Stimulated activated CD8-positive, alpha-beta memory T cell treated with anti-CD3 and anti-CD28 coated beads, Interleukin-12 subunit alpha, Interleukin-12 subunit beta, amount 100 ng/mL, for 4 hours (primary cell): ENCODE results near the gene TEX11.
"Not testable (repeated sequence)": the region's sequence is repeated elsewhere in the genome, so short reads cannot be mapped to it uniquely, and the experiment has no call there.

Source experiments
- DNase-seq: peaks from one replicate; pipeline ENCODE4 v3.0.0-alpha.2; 2020; ENCODE audit warnings: low read depth

Gene TEX11

DNA sequence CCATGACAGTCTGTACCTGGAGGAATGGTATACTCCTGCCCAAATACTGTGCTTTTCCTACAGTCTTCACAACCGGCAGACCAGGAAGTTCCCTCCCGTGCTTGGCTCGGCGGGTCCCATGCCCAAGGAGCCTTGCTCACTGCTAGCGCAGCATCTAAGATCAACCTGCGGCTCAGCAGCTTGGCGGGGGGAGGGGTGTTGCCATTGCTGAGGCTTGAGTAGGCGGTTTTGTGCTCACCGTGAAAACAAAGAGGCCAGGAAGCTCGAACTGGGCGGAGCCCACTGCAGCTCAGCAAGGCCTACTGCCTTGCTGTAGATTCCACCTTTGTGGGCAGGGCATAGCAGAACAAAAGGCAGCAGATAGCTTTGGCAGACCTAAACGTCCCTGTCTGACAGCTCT is 152.7 kb downstream of the TEX11 start:
- peak; percentile 4 for DNase-seq

DNA sequence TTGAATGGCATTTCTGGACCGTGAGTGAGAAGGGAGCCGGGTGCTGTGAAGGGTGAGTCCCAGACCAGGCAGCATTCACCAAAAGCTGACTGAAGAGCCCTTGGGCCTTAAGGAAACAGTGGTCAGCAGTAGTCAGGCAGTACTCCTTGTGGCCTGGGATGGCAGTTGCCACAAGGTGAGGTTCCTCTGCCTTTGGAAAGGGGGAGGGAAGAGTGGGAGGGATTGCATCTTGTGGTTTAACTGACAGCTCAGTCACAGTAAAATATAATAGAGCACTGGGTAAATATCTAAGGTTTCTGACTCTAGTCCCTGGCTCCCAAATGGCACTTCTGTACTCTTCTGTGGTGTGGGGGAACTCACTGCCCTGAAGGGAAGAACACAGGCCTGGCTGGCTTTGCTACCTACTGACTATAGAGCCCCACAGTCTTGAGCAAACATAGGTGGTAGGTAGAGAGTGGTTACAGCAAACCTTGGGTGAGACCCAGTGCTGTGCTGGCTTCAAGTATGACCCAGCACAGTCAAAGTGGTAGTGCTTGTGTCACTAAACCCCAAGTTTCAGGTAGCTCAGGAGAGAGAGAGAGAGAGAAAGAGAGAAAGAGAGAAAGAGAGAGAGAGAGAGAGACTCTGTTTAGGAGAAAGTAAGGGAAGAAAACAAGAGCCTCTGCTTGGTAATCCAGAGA is 154.2 kb downstream of the TEX11 start:
- DNase-seq: no peak

DNA sequence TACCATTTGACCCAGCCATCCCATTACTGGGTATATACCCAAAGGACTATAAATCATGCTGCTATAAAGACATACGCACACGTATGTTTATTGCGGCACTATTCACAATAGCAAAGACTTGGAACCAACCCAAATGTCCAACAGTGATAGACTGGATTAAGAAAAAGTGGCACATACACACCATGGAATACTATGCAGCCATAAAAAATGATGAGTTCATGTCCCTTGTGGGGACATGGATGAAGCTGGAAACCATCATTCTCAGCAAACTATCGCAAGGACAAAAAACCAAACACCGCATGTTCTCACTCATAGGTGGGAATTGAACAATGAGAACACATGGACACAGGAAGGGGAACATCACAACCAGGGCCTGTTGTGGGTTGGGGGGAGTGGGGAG is 174.7 kb downstream of the TEX11 start:
- DNase-seq: not testable (repeated sequence)

DNA sequence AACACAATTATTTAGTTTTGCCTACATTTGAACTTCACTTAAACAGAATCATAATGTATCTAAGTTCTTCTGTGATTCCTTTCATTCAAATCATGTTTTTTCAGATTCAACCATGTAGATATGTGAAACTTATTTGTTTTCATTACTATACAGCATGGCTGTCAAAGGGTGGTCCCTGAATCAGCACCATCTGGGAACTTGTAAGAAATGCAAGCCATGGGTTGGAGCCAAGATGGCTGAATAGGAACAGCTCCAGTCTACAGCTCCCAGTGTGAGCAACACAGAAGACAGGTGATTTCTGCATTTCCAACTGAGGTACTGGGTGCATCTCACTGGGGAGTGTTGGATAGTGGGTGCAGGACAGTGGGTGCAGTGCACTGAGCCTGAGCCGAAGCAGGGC is 180.6 kb downstream of the TEX11 start:
- not testable (repeated sequence) for DNase-seq

DNA sequence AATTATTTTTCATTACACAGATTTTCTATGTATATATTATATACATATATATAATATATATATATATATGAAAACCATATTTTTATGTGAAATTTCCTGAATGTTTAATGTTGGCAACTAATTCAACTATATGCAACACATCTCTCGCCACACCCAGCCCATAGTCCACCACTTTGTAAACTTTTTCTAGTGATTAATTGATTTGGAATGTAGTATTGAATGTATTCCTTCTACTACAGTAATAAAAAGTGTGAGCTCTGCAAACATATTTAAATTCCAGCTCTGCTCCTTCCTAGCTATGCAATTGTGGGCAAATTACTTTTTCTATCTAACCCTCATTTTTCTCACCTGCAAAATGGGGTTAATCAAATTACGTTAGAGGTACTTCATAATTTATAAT is 187.8 kb downstream of the TEX11 start:
- no peak for DNase-seq

DNA sequence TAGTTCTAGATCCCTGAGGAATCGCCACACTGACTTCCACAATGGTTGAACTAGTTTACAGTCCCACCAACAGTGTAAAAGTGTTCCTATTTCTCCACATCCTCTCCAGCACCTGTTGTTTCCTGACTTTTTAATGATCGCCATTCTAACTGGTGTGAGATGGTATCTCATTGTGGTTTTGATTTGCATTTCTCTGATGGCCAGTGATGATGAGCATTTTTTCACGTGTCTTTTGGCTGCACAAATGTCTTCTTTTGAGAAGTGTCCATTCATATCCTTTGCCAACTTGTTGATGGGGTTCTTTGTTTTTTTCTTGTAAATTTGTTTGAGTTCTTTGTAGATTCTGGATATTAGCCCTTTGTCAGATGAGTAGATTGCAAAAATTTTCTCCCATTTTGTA is 197.2 kb downstream of the TEX11 start:
- not testable (repeated sequence) for DNase-seq

DNA sequence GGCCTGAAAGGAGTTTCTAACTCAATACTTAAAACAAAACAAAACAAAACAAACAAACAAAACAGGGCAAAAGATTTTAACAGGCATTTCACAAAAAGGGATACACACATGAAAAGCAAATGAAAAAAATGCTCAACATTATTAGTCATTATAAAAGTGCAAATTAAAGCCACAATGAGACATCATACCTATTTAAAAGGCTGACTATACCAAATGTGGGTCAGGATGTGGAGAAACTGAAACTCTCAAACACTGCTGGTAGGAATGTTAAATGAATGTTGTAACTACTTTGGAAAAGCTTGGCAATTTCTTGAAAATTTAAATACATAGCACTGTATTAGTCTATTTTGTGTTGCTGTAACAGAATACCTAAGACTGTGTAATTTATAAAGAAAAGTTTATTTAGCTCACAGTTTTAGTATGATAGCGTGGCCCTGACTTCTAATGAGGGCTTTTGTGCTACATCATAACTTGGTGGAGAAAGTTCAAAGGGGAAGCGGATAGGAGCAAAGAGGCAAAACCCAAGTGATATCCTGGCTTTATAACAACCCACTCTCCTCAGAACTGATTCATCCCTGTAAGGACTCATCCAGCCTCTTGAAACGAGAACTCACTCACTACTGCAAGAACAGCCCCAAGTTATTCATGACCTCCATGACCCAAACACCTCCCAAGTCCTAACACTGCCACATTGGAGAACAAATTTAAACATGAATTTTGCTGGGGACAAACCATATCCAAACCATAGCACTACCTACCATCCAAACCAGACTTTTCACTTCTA is 214.0 kb downstream of the TEX11 start:
- no peak for DNase-seq

DNA sequence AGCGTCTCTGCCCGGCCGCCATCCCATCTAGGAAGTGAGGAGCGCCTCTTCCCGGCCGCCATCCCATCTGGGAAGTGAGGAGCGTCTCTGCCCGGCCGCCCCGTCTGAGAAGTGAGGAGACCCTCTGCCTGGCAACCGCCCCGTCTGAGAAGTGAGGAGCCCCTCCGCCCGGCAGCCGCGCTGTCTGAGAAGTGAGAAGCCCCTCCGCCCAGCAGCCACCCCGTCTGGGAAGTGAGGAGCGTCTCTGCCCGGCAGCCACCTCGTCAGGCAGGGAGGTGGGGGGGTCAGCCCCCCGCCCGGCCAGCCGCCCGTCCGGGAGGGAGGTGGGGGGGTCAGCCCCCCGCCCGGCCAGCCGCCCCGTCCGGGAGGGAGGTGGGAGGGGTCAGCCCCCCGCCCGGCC is 229.1 kb downstream of the TEX11 start:
- DNase-seq: not testable (repeated sequence)

DNA sequence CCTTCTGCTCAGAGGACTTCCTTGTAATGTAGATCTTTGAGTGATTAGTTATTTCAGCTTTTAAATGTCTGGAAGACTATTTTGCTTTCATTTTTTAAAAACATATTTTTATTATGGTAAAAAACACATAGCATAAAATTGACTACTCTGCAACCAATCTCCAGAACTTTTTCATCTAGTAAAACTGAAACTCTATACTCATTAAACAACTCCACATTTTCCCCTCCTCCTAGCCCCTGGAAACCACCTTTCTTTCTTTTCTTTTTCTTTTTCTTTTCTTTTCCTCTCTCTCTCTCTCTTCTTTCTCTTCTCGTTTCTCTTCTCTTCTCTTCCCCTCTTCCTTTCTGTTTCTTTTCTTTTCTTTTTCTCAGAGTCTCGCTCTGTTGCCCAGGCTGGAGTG is 233.2 kb downstream of the TEX11 start:
- no peak for DNase-seq

DNA sequence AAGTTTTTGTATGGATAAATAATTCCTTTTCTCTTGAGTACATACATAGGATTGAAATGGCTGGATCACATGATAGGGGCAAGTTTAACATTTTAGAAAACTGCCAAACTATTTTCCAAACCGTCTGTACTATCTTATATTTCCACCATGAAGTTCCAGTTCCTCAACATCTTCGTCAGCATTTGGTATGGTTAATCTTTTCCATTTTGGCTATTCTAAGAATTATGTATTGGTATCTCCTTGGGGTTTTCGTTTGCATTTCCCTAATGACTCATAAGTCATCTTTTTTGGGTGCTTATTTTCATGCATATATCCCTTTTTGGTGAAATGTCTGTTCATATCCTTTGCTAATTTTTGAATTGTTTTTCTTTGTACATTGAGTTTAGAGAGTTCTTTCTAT is 236.2 kb downstream of the TEX11 start:
- no peak for DNase-seq

DNA sequence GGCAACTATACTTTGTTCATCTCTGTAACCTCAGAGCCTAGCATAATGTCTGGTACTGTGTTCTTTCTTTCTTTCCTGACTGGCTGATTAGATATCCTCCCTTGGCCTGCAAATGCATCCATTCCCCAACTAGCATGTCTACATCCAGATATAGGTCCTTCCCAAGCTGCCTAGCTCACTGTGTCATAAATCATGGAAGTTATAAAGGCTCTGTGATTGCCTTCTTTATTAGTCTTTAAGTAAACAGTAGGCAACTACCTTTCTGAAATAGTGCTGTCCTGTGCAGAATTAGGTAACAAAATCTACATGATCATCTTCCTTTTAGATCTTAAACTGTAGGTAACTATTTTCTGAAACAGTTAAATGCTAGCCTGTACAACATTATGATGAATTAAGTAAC is 239.4 kb downstream of the TEX11 start:
- DNase-seq: no peak

DNA sequence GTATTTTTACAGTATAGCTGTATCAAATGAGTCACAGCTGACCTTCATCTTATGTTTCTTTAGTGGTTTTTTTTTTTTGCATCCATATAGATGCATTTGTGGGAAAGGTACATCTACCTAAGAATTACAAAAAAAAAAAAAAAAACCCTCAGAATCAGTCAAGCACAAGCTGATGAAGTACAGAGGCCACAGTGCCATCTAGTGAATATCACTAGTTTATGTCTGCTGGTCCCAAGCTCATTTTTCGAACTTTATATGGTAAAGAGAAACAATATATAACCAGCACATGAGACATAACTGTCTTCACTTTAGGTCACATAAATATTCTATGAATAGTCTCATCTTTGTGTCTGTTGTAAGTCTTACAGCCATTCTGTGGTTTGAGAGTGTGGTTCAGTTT is 243.8 kb downstream of the TEX11 start:
- no peak for DNase-seq

DNA sequence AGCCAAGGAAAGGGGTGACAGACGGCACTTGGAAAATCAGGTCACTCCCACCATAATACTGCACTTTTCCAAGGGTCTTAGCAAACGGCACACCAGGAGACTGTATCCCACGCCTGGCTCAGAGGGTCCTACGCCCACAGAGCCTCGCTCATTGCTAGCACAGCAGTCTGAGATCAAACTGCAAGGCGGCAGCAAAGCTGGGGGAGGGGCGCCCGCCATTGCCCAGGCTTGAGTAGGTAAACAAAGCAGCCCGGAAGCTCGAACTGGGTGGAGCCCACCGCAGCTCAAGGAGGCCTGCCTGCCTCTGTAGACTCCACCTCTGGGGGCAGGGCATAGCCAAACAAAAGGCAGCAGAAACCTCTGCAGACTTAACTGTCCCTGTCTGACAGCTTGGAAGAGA is 247.4 kb downstream of the TEX11 start:
- not testable (repeated sequence) for DNase-seq

DNA sequence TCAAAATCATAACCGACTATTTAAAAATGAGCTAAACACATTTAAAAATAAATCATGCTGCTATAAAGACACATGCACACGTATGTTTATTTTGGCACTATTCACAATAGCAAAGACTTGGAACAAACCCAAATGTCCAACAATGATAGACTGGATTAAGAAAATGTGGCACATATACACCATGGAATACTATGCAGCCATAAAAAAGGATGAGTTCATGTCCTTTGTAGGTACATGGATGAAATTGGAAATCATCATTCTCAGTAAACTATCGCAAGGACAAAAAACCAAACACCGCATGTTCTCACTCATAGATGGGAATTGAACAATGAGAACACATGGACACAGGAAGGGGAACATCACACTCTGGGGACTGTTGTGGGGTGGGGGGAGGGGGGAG is 251.0 kb downstream of the TEX11 start:
- not testable (repeated sequence) for DNase-seq

DNA sequence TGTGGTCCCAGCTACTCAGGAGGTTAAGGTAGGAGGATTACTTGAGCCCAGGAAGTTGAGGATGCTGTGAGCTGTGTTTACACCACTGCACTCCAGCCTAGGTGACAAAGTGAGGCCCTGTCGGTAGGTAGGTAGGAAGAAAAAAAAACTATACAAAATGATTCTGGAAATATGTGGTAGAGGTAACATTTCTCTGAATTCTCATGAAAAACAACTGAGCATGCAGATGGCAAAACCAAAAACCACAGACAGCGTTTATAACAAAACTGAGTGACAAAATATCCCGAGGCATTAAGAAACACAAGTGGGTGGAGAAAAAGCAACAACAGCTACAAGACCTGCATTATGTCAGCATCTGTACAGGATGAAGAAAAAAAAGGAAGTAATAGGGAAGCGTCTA is 252.2 kb downstream of the TEX11 start:
- DNase-seq: no peak

DNA sequence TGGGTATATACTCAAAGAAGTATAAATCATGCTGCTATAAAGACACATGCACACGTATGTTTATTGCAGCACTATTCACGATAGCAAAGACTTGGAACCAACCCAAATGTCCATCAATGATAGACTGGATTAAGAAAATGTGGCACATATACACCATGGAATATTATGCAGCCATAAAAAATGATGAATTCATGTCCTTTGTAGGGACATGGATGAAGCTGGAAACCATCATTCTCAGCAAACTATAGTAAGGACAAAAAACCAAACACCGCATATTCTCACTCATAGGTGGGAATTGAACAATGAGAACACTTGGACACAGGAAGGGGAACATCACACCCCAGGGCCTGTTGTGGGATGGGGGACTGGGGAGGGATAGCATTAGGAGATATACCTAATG is 260.6 kb downstream of the TEX11 start:
- DNase-seq: not testable (repeated sequence)

DNA sequence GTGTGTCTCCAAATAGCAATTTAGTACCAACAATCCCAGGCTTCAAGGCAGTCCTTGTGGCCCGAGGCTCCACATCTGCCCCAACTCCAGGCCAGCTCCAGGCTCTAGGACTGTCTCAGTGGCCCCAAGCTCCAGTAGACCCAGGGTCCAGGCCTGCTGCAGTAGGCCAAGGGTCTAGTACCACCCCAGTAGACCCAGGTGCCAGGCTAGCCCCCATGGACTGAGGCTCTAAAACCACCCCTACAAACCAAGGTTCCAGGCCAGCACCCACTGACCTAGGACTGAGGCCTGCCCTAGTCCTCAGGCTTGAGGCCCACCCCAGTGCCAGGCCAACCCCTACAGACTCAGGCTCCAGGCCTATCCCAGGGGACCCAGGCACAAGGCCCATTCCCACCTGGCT is 272.3 kb downstream of the TEX11 start:
- DNase-seq: no peak

DNA sequence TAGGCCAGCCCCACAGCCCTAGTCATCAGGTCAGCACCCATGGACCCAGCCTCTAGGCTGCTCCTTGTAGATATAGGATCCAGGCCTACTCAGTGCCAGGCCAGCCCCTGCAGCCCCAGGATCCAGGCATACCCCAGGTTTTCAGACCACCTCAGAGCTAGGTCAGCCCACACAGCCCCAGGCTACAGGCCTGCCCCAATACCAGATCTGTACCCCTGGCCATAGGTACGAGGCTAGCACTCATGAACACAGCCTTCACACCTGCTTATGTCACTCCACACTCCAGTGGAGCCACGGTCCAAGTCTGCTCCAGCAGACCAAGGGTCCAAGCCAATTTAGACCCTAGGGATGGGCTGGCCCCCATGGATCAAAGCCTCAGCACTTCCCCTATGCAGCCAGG is 272.8 kb downstream of the TEX11 start:
- no peak for DNase-seq

DNA sequence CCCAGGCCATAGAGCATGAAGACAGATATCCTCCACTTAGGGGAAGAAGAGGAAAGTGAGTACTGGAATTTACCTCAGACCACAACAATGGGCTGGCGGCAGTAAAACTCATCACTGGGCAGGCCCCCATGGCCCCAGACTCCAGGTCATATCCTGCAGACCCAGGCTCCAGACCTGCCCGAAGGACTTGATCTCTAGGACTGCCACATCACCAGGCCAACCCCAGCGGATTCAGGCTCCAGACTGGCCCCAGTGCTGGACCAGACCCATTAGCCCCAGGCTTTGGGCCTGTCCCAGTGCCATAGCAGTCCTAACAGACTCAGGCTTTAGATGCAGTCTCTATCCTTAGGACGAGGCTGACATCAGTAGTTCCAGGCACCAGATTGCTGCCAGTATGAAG is 273.3 kb downstream of the TEX11 start:
- no peak for DNase-seq

DNA sequence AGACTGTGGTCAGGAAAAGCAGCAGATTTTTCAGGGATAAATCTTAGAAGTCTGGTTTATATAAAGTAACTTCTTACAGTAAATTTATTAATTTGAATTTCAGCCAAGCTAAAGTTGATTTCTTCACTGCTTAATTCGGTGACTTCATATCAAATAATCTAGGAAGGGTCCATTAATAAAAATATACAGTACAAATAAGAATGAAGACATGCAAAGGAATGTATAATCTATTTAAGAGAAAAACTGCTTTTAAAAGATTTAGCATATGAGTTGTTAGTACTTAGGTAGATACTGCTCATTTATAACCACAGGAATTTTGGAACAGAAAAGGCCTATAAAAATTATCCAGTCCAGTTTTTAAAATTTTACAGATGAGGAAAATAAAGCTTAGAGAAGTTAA is 286.8 kb downstream of the TEX11 start:
- DNase-seq: no peak

DNA sequence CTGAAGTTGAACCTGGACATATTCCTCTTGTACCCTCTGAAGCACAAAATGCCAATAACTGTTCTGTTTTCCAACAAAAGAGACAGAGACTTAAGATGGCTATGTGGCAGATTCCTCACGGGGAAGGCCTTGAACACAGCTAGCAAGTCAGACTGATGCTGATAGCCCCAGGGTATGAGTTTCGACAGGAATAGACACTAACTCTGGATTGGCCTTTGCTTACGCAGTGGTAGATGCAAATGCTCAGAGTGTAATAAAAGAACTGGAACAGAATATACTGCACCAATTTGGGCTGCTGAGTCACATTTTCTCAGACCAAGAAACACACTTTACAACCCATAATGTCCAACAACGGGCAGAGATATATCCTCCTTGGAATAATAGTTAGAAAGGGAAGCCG is 290.0 kb downstream of the TEX11 start:
- no peak for DNase-seq

DNA sequence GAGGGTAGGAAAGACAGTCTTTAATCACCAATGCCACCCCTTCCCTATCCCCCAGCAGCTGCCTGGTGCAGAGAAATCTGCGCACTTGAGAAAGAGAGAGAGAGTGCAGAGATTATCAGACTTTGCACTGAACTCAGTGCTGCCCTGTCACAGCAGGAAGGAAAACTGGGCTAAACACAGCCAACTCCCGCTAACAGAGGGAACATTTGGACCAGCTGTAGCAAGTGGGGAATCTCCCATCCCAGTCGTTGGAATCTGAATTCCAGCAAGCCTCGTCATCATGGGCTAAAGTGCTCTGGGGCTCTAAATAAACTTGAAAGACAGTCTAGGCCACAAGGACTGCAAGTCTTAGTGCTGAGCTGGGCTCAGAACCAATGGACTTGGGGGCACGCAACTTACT is 295.2 kb downstream of the TEX11 start:
- no peak for DNase-seq

DNA sequence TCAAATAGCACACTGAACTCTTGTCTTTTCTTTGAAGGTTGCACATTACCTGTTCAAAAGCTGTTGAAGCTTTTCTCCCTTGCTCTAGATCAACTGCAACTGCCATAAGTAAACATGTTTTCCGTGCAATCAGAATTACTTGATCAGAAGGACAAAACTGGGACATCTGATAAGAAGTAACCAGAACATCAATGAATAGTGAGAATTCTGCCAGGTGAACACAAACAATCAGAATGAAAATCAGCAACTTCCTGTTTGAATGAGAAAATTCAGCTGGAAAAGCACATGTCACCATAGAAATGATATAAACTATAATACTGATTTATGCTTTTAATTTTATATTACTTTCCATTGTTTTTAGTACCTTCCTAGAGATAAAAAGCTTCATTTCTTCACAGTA is 303.2 kb downstream of the TEX11 start:
- no peak for DNase-seq

DNA sequence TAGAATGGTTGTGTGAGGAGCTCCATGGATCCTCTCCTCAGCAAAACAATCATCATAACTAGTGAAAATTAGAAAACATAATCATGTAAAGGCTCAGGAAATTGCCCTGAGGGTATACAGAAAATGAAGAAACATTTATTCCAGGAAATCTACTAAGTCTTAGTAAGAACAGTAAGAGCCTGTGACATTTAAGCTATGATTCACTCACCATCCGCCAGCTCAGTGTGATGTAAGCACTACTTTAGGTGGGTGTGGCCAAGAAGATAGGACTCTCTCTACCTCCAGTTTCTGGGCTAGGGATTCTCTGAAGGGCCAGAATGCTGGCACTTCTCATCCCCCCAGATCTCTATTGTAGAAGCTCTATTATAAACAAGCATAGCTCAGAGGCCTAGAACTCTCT is 316.4 kb downstream of the TEX11 start:
- no peak for DNase-seq
